ENCODE measurements around the gene CAMK2N2. TPM values are rescaled to one million over a fixed set of nuclear protein-coding genes. Genes with fewer than 3 reads are reported as not detected.
A peak's percentile ranks its signal among the peaks of the same experiment; 100 is the strongest.

Gene CAMK2N2
- total RNA-seq, 1 donor from 2014 or later, result 5.6 TPM

DNA sequence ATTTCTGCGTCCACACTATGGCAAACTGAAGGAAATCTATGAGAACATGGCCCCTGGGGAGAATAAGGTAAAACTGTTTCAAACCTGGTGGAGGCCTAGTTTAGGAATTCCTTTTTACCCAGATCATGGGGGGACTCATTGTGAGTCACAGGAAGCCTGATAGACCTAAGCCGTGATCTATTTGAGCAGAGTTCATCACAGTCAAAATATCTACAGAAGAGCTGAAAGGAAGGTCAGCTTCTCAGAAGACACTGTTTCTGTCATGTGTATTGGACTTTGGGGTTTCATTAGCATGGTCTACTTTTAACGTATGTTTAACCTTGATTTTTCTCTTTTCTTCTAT, 39.0 kb upstream of the CAMK2N2 start:
- no peak for DNase-seq (ENCODE audit: low read depth, low spot score)
- Mint-ChIP-seq H3K36me3 (ENCODE audit: low read depth) (peaks cover 18% of the 10 kb centered on the region), H3K27ac (ENCODE audit: unreplicated experiment) (no peak overlapping the region), H3K9me3 (no peaks in the 10 kb centered on the region), H3K27me3 (ENCODE audit: low read depth) (no peaks in the 10 kb centered on the region), H3K4me3 (peak overlapping the region; percentile 95), H3K4me1 (peaks cover 17% of the 10 kb centered on the region)
- TF ChIP-seq, protein P1, sequence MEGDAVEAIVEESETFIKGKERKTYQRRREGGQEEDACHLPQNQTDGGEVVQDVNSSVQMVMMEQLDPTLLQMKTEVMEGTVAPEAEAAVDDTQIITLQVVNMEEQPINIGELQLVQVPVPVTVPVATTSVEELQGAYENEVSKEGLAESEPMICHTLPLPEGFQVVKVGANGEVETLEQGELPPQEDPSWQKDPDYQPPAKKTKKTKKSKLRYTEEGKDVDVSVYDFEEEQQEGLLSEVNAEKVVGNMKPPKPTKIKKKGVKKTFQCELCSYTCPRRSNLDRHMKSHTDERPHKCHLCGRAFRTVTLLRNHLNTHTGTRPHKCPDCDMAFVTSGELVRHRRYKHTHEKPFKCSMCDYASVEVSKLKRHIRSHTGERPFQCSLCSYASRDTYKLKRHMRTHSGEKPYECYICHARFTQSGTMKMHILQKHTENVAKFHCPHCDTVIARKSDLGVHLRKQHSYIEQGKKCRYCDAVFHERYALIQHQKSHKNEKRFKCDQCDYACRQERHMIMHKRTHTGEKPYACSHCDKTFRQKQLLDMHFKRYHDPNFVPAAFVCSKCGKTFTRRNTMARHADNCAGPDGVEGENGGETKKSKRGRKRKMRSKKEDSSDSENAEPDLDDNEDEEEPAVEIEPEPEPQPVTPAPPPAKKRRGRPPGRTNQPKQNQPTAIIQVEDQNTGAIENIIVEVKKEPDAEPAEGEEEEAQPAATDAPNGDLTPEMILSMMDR (conservative IDR thresholded peaks at IDR 0.05), result no peak

DNA sequence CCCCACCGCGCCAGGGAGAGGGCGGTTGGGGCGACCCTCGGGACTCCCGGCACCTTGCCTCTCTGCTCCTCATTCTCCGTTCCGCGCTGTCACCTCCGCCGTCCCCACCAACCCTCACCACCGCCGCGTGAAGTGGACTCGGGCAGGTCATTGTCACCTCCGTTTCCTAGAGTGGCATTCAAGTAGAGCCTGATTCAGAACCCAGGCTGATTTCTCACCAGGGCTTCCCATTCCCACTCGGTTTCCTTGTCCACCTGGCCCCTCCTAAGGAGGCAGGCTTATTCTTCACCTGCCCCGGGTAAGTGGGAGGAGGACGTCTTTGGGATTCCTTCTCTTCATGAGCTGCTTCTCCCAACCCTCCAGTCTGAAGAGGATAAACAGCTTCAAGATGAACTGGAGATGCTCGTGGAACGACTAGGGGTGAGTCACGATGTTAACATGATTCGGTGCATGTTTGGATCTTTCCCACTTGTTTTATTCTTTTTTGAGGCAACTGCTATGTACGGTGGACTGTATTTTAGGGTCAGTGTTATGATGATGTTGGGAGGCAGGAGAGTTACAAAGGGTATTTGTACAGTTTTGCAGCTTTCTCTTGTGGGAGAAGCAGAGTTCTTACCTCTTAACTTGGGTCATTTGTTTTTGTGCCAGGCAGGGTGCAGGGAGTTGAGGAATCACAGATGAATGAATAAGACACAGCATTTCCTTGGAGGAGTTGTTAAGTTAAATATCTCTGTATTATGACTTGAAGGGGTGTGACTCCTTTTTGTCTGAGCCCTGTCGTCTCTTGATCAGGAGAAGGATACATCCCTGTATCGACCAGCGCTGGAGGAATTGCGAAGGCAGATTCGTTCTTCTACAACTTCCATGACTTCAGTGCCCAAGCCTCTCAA, 38.4 kb upstream of the CAMK2N2 start:
- Mint-ChIP-seq H3K4me1 (peaks cover 17% of the 10 kb centered on the region), H3K27me3 (ENCODE audit: low read depth) (no peaks in the 10 kb centered on the region), H3K36me3 (ENCODE audit: low read depth) (peaks cover 18% of the 10 kb centered on the region), H3K9me3 (no peaks in the 10 kb centered on the region), H3K4me3 (peak overlapping the region; percentile 95), H3K27ac (ENCODE audit: unreplicated experiment) (peak overlapping the region; percentile 87)
- DNase-seq (ENCODE audit: low read depth, low spot score), result no peak
- TF ChIP-seq, protein P1 (conservative IDR thresholded peaks at IDR 0.05), result no peak

DNA sequence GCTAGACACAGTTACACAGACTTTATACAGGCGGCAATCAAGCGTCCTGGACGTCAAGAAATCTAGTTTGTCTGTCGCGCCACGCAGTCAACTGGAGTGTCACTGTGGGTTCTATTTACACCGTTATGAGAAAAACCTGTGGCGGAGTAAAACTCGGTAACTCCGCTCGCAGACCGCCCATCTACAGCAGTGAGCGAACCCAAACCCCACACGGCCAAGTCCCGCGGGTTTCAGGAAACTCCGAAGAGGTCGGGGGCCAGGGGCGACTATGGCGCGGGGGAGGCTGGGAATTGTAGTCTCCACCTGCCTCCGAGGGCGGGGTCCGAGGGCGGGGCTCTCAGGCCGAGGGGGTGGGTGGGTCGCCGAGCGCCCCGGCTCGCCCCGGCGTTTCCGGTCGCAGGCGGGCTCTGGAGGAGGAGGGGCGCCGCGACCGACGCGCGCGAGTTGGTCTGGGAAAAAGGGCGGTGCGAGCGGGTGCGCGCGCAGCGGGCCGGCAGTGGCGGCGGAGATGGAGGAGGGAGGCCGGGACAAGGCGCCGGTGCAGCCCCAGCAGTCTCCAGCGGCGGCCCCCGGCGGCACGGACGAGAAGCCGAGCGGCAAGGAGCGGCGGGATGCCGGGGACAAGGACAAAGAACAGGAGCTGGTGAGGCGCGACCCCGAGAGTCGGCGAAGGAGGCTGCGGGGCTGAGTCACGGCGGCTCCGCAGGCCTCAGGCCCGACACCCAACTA, 37.6 kb upstream of the CAMK2N2 start, which contains the start of gene PSMD2:
TSS of gene PSMD2 (plus strand) at position 483 of the 729 bp plus-strand sequence. CDS start at position 509, 26 bp downstream.
- Mint-ChIP-seq H3K4me3 (peak within 1 kb of the TSS; percentile 95), H3K4me1 (peaks cover 17% of the 10 kb centered on the region), H3K27me3 (ENCODE audit: low read depth) (no peaks in the 10 kb centered on the region), H3K27ac (ENCODE audit: unreplicated experiment) (peak within 1 kb of the TSS; percentile 87), H3K9me3 (no peaks in the 10 kb centered on the region), H3K36me3 (ENCODE audit: low read depth) (peaks cover 15% of the 10 kb centered on the region)
- TF ChIP-seq, protein P1 (conservative IDR thresholded peaks at IDR 0.05), result peak; percentile 14
- peak; percentile 92 for DNase-seq (ENCODE audit: low read depth, low spot score)

DNA sequence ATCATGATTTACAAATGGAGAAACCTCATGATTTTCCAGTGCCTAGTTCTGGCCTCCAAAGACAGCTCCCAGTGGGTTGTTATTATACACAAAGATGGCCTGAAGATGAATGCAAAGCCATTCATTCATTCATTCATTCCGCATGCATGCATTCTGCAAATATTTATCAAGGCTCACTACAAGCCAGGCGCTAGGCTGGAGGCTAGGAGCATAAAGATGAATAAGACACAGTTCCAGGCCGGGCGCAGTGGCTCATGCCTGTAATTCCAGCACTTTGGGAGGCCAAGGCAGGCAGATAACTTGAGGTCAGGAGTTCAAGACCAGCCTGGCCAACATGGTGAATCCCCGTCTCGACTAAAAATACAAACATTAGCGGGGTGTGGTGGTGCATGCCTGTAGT, 35.3 kb upstream of the CAMK2N2 start:
- Mint-ChIP-seq H3K9me3 (no peaks in the 10 kb centered on the region), H3K27ac (ENCODE audit: unreplicated experiment) (no peak overlapping the region), H3K27me3 (ENCODE audit: low read depth) (no peaks in the 10 kb centered on the region), H3K4me3 (peak overlapping the region; percentile 38), H3K36me3 (ENCODE audit: low read depth) (peaks cover 3% of the 10 kb centered on the region), H3K4me1 (peaks cover 17% of the 10 kb centered on the region)
- TF ChIP-seq, protein P1 (conservative IDR thresholded peaks at IDR 0.05), result no peak
- no peak for DNase-seq (ENCODE audit: low read depth, low spot score)

DNA sequence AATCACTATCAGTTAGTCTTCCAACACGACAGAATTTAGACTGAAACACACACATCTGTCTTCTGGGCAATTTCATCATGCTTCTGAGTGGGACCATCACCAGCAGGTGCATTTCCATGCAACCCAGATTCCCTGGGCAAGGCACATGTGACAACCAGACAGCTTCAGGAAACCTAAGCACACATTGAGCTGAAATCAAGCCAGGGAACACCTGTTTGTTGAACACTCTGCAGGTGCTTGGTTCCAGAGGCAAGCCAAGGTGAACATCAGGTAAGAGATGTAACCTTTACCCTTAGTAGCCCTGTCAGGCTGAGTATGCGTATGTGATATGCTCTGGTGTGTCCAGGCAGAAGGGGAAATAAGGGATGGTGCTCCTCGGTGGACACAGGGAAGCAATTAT, 34.4 kb upstream of the CAMK2N2 start:
- Mint-ChIP-seq H3K9me3 (no peaks in the 10 kb centered on the region), H3K36me3 (ENCODE audit: low read depth) (no peaks in the 10 kb centered on the region), H3K27me3 (ENCODE audit: low read depth) (no peaks in the 10 kb centered on the region), H3K4me3 (peak overlapping the region; percentile 84), H3K27ac (ENCODE audit: unreplicated experiment) (no peak overlapping the region), H3K4me1 (peaks cover 17% of the 10 kb centered on the region)
- TF ChIP-seq, protein P1 (conservative IDR thresholded peaks at IDR 0.05), result no peak
- no peak for DNase-seq (ENCODE audit: low read depth, low spot score)

Measured in neural crest cell (in vitro differentiated cells).